SK-N-SH (cell line): ENCODE data around the gene NKD1. TPM values are rescaled to one million over a fixed set of nuclear protein-coding genes. Genes with fewer than 3 reads are reported as not detected.

Source experiments
- CTCF ChIA-PET: fragments of 300-600, 350-600 bp; formaldehyde crosslinking; extraction: SDS; loops from one replicate; lab custom pipeline; 2021; lab: Yijun Ruan, JAX
- POLR2A ChIA-PET: fragments of 350-600 bp; sonication (Branson Sonifier 250); formaldehyde crosslinking; extraction: SDS; loops from one replicate; lab custom pipeline; 2020; ENCODE audit warnings: antibody characterized with exemption, inconsistent platforms; lab: Yijun Ruan, JAX
- DNase-seq: peaks from one replicate; pipeline ENCODE4 v3.0.0; 2012
- H2AFZ ChIP-seq: fragments of 200-600 bp; sonication (generic); 2 replicates; pipeline ENCODE4 v1.8.1; 2016; ENCODE audit warnings: antibody characterized with exemption, mild to moderate bottlenecking, low read depth
- H3F3A ChIP-seq: fragments of 200-600 bp; sonication (generic); replicated peaks from 2 replicates; pipeline ENCODE3; 2016; ENCODE audit warnings: antibody characterized with exemption, mild to moderate bottlenecking; ENCODE audit not compliant: insufficient read depth
- H3K27ac ChIP-seq, 2 experiments: fragments of 200-500 bp in 1 of 2; fragments of 200-600 bp in 1 of 2; sonication (Bioruptor generic) in 1 of 2; sonication (generic), shearing (Covaris generic) in 1 of 2; 2 replicates each; pipeline versions ENCODE4 v1.5.1 to v1.6.1; 2014 to 2016; ENCODE audit warnings: low read depth in 2 of 2, inconsistent platforms in 1 of 2, low read length in 1 of 2, mild to moderate bottlenecking in 1 of 2, mixed read lengths in 1 of 2
- H3K27me3 ChIP-seq: fragments of 200-600 bp; sonication (generic), shearing (Covaris generic); 2 replicates; pipeline ENCODE4 v1.6.1; 2016; ENCODE audit warnings: mixed run types; ENCODE audit not compliant: insufficient read depth
- H3K36me3 ChIP-seq, 2 experiments: fragments of 200-500 bp in 1 of 2; fragments of 200-600 bp in 1 of 2; sonication (Bioruptor generic) in 1 of 2; sonication (generic) in 1 of 2; replicated peaks in 1 of 2; 2 replicates each; pipeline versions ENCODE3 to v1.5.1; 2014 to 2016; ENCODE audit warnings: low read length in 1 of 2, mild to moderate bottlenecking in 1 of 2; ENCODE audit not compliant: insufficient read depth in 2 of 2, control insufficient read depth in 1 of 2
- H3K4me1 ChIP-seq, 2 experiments: fragments of 200-500 bp in 1 of 2; fragments of 200-600 bp in 1 of 2; sonication (Bioruptor generic) in 1 of 2; sonication (generic), shearing (Covaris generic) in 1 of 2; 2 replicates each; pipeline versions ENCODE4 v1.5.1 to v1.6.1; 2014 to 2016; ENCODE audit warnings: low read depth in 1 of 2, low read length in 1 of 2, mixed run types in 1 of 2; ENCODE audit not compliant: insufficient read depth in 2 of 2, control insufficient read depth in 1 of 2
- H3K4me2 ChIP-seq: fragments of 200-600 bp; sonication (generic), shearing (Covaris generic); 2 replicates; pipeline ENCODE4 v1.6.1; 2017; ENCODE audit warnings: mixed run types
- H3K4me3 ChIP-seq, 2 experiments: fragments of 200-500 bp in 1 of 2; fragments of 200-600 bp in 1 of 2; sonication (Bioruptor generic) in 1 of 2; sonication (generic), shearing (Covaris generic) in 1 of 2; 2 replicates each; pipeline versions ENCODE4 v1.5.1 to v1.8.1; 2014 to 2016; ENCODE audit warnings: low read depth in 2 of 2, inconsistent platforms in 1 of 2, low read length in 1 of 2, mild to moderate bottlenecking in 1 of 2, mixed read lengths in 1 of 2, moderate library complexity in 1 of 2
- H3K79me2 ChIP-seq: fragments of 200-600 bp; sonication (generic); 2 replicates; pipeline ENCODE4 v1.8.1; 2017; ENCODE audit warnings: mild to moderate bottlenecking; ENCODE audit not compliant: insufficient read depth
- H3K9ac ChIP-seq: fragments of 200-600 bp; sonication (generic); 2 replicates; pipeline ENCODE4 v1.6.1; 2017; ENCODE audit warnings: mixed run types
- H3K9me2 ChIP-seq: fragments of 200-600 bp; sonication (generic); 2 replicates; pipeline ENCODE4 v1.6.1; 2017; ENCODE audit warnings: mixed run types
- H3K9me3 ChIP-seq: fragments of 200-600 bp; sonication (generic); 2 replicates; pipeline ENCODE4 v1.6.1; 2017; ENCODE audit warnings: mixed run types, mild to moderate bottlenecking, moderate library complexity
- H4K20me1 ChIP-seq: fragments of 200-600 bp; sonication (generic); 2 replicates; pipeline ENCODE4 v1.6.1; 2017; ENCODE audit warnings: mild to moderate bottlenecking, mixed run types; ENCODE audit not compliant: insufficient read depth
- ELF1 ChIP-seq: IDR thresholded peaks from 2 replicates; pipeline ENCODE4 v1.4.0; 2012
- EP300 ChIP-seq, 2 experiments: IDR thresholded peaks; 2 replicates each; pipeline versions ENCODE4 v1.4.0 to v1.6.1; 2012; ENCODE audit warnings: borderline replicate concordance in 1 of 2, low read depth in 1 of 2, low read length in 1 of 2
- EZH2phosphoT487 ChIP-seq: fragments of 200-600 bp; sonication (generic); IDR thresholded peaks from 2 replicates; pipeline ENCODE4 v1.6.1; 2017; ENCODE audit warnings: low read depth, mixed run types, mild to moderate bottlenecking, antibody characterized with exemption, moderate library complexity, borderline replicate concordance
- FOSL2 ChIP-seq: IDR thresholded peaks from 2 replicates; pipeline ENCODE4 v1.4.0; 2012; ENCODE audit warnings: low read depth, mild to moderate bottlenecking, moderate library complexity, borderline replicate concordance
- IRF3 ChIP-seq: fragments of 150-350 bp; IDR thresholded peaks from 2 replicates; pipeline ENCODE4 v1.6.1; 2016; ENCODE audit warnings: mild to moderate bottlenecking, low read depth, low read length
- MEF2A ChIP-seq: IDR thresholded peaks from 2 replicates; pipeline ENCODE4 v1.4.0; 2012; ENCODE audit warnings: low read depth, borderline replicate concordance
- NRF1 ChIP-seq: IDR thresholded peaks from 2 replicates; pipeline ENCODE4 v1.6.1; 2012; ENCODE audit warnings: low read depth, mild to moderate bottlenecking, low read length
- RAD21 ChIP-seq: IDR thresholded peaks from 2 replicates; pipeline ENCODE4 v1.6.1; 2012; ENCODE audit warnings: mild to moderate bottlenecking, low read length
- RCOR1 ChIP-seq: fragments of 150-350 bp; IDR thresholded peaks from 2 replicates; pipeline ENCODE4 v1.6.1; 2017; ENCODE audit warnings: antibody characterized with exemption, low read length
- REST ChIP-seq: IDR thresholded peaks from 2 replicates; pipeline ENCODE4 v1.6.1; 2012; ENCODE audit warnings: mild to moderate bottlenecking, low read depth, low read length, moderate library complexity
- SIN3A ChIP-seq: IDR thresholded peaks from 2 replicates; pipeline ENCODE4 v1.6.1; 2012; ENCODE audit warnings: low read depth, mild to moderate bottlenecking, low read length, moderate library complexity, borderline replicate concordance
- SMC3 ChIP-seq: IDR thresholded peaks from 2 replicates; pipeline ENCODE4 v1.6.1; 2012; ENCODE audit warnings: low read depth, low read length, improper control_type of control experiment
- TAF1 ChIP-seq: IDR thresholded peaks from 2 replicates; pipeline ENCODE4 v1.6.1; 2012; ENCODE audit warnings: low read depth, mild to moderate bottlenecking, low read length, moderate library complexity, borderline replicate concordance
- TEAD4 ChIP-seq: IDR thresholded peaks from 2 replicates; pipeline ENCODE4 v1.4.0; 2012; ENCODE audit warnings: mild to moderate bottlenecking, borderline replicate concordance; ENCODE audit not compliant: insufficient read depth
- WGBS: methylation state at CpG from one replicate; pipeline ENCODE4 v1.1.6; 2017; ENCODE audit warnings: low lambda C conversion rate; 5-methylcytosine and 5-hydroxymethylcytosine counted together
- polyA plus RNA-seq, 3 experiments: library from polyadenylated mRNA; depleted of rRNA; stranded (reverse); fragments of >200 nt; gene quantifications; 2 replicates each; pipeline ENCODE4 v1.2.3, GENCODE V29; 2012
- TF ChIP-seq, protein P1 (sequence below): fragments of 200-600 bp; sonication (generic); IDR thresholded peaks from 2 replicates; pipeline ENCODE4 v1.6.1; 2017; ENCODE audit warnings: antibody characterized with exemption, mild to moderate bottlenecking, moderate library complexity

NKD1 gene
- polyA plus RNA-seq, 1 of the 3 experiments (the other 2 are of a cell fraction), result 0.02 TPM

GRCh38 chr16:50530277-50531236, 17.6 kb upstream of the NKD1 start:
- H3K9ac ChIP-seq, result no peak overlapping the region
- H4K20me1 ChIP-seq, result no peaks in the 10 kb centered on the region
- TF ChIP-seq ELF1, result no peak
- no peak for TF ChIP-seq MEF2A
- TF ChIP-seq, protein P1, sequence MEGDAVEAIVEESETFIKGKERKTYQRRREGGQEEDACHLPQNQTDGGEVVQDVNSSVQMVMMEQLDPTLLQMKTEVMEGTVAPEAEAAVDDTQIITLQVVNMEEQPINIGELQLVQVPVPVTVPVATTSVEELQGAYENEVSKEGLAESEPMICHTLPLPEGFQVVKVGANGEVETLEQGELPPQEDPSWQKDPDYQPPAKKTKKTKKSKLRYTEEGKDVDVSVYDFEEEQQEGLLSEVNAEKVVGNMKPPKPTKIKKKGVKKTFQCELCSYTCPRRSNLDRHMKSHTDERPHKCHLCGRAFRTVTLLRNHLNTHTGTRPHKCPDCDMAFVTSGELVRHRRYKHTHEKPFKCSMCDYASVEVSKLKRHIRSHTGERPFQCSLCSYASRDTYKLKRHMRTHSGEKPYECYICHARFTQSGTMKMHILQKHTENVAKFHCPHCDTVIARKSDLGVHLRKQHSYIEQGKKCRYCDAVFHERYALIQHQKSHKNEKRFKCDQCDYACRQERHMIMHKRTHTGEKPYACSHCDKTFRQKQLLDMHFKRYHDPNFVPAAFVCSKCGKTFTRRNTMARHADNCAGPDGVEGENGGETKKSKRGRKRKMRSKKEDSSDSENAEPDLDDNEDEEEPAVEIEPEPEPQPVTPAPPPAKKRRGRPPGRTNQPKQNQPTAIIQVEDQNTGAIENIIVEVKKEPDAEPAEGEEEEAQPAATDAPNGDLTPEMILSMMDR, result no peak
- no peak for TF ChIP-seq REST
- TF ChIP-seq NRF1, result no peak
- TF ChIP-seq TAF1, result no peak
- TF ChIP-seq FOSL2, result no peak
- no peak for TF ChIP-seq IRF3
- TF ChIP-seq EP300 (IDR thresholded peaks at IDR 0.05; ENCODE audit: borderline replicate concordance in 1 of 2, low read depth in 1 of 2, low read length in 1 of 2), result no peak
- no peak for TF ChIP-seq RCOR1
- TF ChIP-seq SMC3, result no peak
- no peak for TF ChIP-seq EZH2phosphoT487
- no peak for TF ChIP-seq TEAD4
- TF ChIP-seq RAD21, result no peak
- no peak for TF ChIP-seq SIN3A
- TF ChIP-seq, all 33 proteins: peak for 0
- no peak for DNase-seq
- no peaks in the 10 kb centered on the region for H3K27me3 ChIP-seq
- no peaks in the 10 kb centered on the region for H3K36me3 ChIP-seq
- H3K4me2 ChIP-seq, result no peak overlapping the region
- CTCF ChIA-PET, result interaction anchor here (0.8 to 1.7 kb wide), 4 partner anchors 10 to 275 kb away, joined by 3 to 4 read pairs (median 4); no protein-coding TSS in a partner anchor
- H3K9me3 ChIP-seq, result no peaks in the 10 kb centered on the region
- no peak overlapping the region for H3K4me3 ChIP-seq
- POLR2A ChIA-PET, result no interaction called here
- no peaks in the 10 kb centered on the region for H3F3A ChIP-seq
- no peaks in the 10 kb centered on the region for H3K79me2 ChIP-seq
- no peaks in the 10 kb centered on the region for H3K9me2 ChIP-seq
- H3K27ac ChIP-seq, result no peak overlapping the region
- H2AFZ ChIP-seq, result no peak overlapping the region
- WGBS, result 32% methylated on average over 13 of the region's 13 CpGs
- peaks cover 0 to 4% of the 10 kb centered on the region in 2 experiments; a peak in 1 of 4 replicates for H3K4me1 ChIP-seq
